Trophoblast cell (in vitro differentiated cells and primary cell): Measurements from ENCODE around the gene PDIK1L.

Experiments used
- DNase-seq, 2 donors: peaks; one replicate each; pipeline ENCODE4 v3.0.0-alpha.2; 2016
- H2AFZ ChIP-seq: 2 replicates; pipeline ENCODE4 v1.6.1; 2013; ENCODE audit warnings: low read length, moderate library complexity, mild to moderate bottlenecking; ENCODE audit not compliant: insufficient read depth, poor library complexity
- H2AK5ac ChIP-seq: 2 replicates; pipeline ENCODE4 v1.6.1; 2013; ENCODE audit warnings: mild to moderate bottlenecking, low read length
- H2BK120ac ChIP-seq: 2 replicates; pipeline ENCODE4 v1.6.1; 2013; ENCODE audit warnings: low read length, mild to moderate bottlenecking, moderate library complexity; ENCODE audit not compliant: insufficient read depth, poor library complexity
- H2BK12ac ChIP-seq: 2 replicates; pipeline ENCODE4 v1.6.1; 2013; ENCODE audit warnings: mild to moderate bottlenecking, low read length, moderate library complexity
- H2BK5ac ChIP-seq: 2 replicates; pipeline ENCODE4 v1.6.1; 2013; ENCODE audit warnings: low read length, low read depth, moderate library complexity, mild to moderate bottlenecking; ENCODE audit not compliant: poor library complexity
- H3K14ac ChIP-seq: 2 replicates; pipeline ENCODE4 v1.6.1; 2013; ENCODE audit warnings: mild to moderate bottlenecking, low read length
- H3K18ac ChIP-seq: 2 replicates; pipeline ENCODE4 v1.6.1; 2013; ENCODE audit warnings: mild to moderate bottlenecking, low read length
- H3K23ac ChIP-seq: 2 replicates; pipeline ENCODE4 v1.6.1; 2013; ENCODE audit warnings: low read length
- H3K27ac ChIP-seq: 2 replicates; pipeline ENCODE4 v1.5.1; 2013; ENCODE audit warnings: low read depth, mild to moderate bottlenecking, inconsistent platforms, low read length, moderate library complexity
- H3K27me3 ChIP-seq: 2 replicates; pipeline ENCODE4 v1.6.1; 2013; ENCODE audit warnings: inconsistent platforms, mild to moderate bottlenecking, low read length, moderate library complexity; ENCODE audit not compliant: insufficient read depth
- H3K36me3 ChIP-seq, 2 experiments: 1 replicate in 1 of 2; 2 replicates in 1 of 2; pipeline ENCODE4 v1.6.1; 2013; ENCODE audit warnings: low read length in 2 of 2, mild to moderate bottlenecking in 2 of 2, moderate library complexity in 1 of 2; ENCODE audit not compliant: insufficient read depth in 2 of 2, control insufficient read depth in 1 of 2
- H3K4ac ChIP-seq: 2 replicates; pipeline ENCODE4 v1.6.1; 2013; ENCODE audit warnings: low read depth, mild to moderate bottlenecking, low read length, moderate library complexity
- H3K4me1 ChIP-seq, 2 experiments: 1 replicate in 1 of 2; 2 replicates in 1 of 2; pipeline ENCODE4 v1.6.1; 2013; ENCODE audit warnings: low read length in 2 of 2, mild to moderate bottlenecking in 2 of 2, moderate library complexity in 1 of 2; ENCODE audit not compliant: insufficient read depth in 2 of 2, control insufficient read depth in 1 of 2
- H3K4me2 ChIP-seq: 2 replicates; pipeline ENCODE4 v1.6.1; 2013; ENCODE audit warnings: inconsistent platforms, mild to moderate bottlenecking, low read length, moderate library complexity
- H3K4me3 ChIP-seq: 2 replicates; pipeline ENCODE4 v1.5.1; 2013; ENCODE audit warnings: mild to moderate bottlenecking, low read depth, low read length, inconsistent platforms
- H3K79me1 ChIP-seq: one replicate; pipeline ENCODE4 v1.6.1; 2013; ENCODE audit warnings: low read length
- H3K79me2 ChIP-seq: 2 replicates; pipeline ENCODE4 v1.6.1; 2013; ENCODE audit warnings: low read length, mild to moderate bottlenecking; ENCODE audit not compliant: control insufficient read depth, insufficient read depth, poor library complexity
- H3K9ac ChIP-seq: 2 replicates; pipeline ENCODE4 v1.6.1; 2013; ENCODE audit warnings: mild to moderate bottlenecking, low read length
- H3K9me3 ChIP-seq: 2 replicates; pipeline ENCODE4 v1.6.1; 2013; ENCODE audit warnings: low read depth, mild to moderate bottlenecking, control low read depth, inconsistent platforms, low read length; ENCODE audit not compliant: insufficient read depth
- H4K12ac ChIP-seq: 2 replicates; pipeline ENCODE4 v1.6.1; 2013; ENCODE audit warnings: low read depth, mild to moderate bottlenecking, low read length, moderate library complexity
- H4K8ac ChIP-seq: 2 replicates; pipeline ENCODE4 v1.6.1; 2013; ENCODE audit warnings: low read depth, mild to moderate bottlenecking, low read length, moderate library complexity
- H4K91ac ChIP-seq: one replicate; pipeline ENCODE4 v1.6.1; 2013; ENCODE audit warnings: low read depth, mild to moderate bottlenecking, low read length, moderate library complexity
- WGBS: extraction: QIAGEN DNeasy Blood & Tissue Kit; methylation state at CpG from one replicate; pipeline ENCODE4 v1.1.7; 2013; ENCODE audit warnings: missing lambda C conversion rate; ENCODE audit not compliant: insufficient read length, insufficient coverage; ENCODE audit errors: extremely low coverage; 5-methylcytosine and 5-hydroxymethylcytosine counted together

The PDIK1L gene

DNA sequence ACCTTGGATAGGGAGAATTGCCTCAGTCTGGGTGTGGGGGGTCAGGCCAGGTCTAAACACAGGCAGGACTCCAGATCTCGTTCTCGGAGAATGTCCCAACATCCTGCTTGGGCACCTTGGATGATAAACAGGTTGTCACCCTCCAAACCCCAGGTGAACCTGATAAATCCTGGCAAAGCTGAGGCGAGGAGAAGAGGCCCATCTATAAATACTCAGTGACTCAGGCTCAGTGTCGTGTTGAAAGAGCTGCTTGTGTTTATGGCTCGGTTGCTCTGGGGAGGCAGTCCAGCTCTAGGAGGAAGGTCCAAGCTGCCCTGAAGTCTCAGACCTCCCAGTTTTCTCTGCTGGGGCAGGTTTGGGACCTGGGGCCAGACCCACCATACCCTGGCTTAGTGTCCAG, 28.4 kb upstream of the PDIK1L start:
- H3K27me3 ChIP-seq = no peaks in the 10 kb centered on the region
- peak in 1 of 2 donors; percentile 49 for DNase-seq
- no CpG with 5 or more reads among the region's 5 CpGs for WGBS

GRCh38 chr1:26084091-26084561, 27.5 kb upstream of the PDIK1L start:
- Histone ChIP-seq H4K91ac (no peak overlapping the region), H3K4ac (no peak overlapping the region), H3K14ac (no peak overlapping the region), H3K27ac (no peak overlapping the region), H3K79me1 (peaks cover 3% of the 10 kb centered on the region), H3K4me3 (no peak overlapping the region), H3K9me3 (no peaks in the 10 kb centered on the region), H2AK5ac (no peak overlapping the region), H3K79me2 (no peaks in the 10 kb centered on the region), H4K8ac (no peak overlapping the region), H2BK120ac (no peak overlapping the region), H3K4me2 (no peak overlapping the region), H3K23ac (no peak overlapping the region), H3K18ac (no peak overlapping the region), H3K9ac (no peak overlapping the region), H2AFZ (no peak overlapping the region), H3K4me1 (peaks cover 2 to 3% of the 10 kb centered on the region in 2 experiments), H2BK12ac (no peak overlapping the region), H3K27me3 (no peaks in the 10 kb centered on the region), H4K12ac (no peak overlapping the region), H3K36me3 (no peaks in the 10 kb centered on the region), H2BK5ac (no peak overlapping the region)
- peak; percentile 49 to 75 for DNase-seq
- WGBS = no CpG with 5 or more reads among the region's 2 CpGs

More for the DNA sequence above, 28.4 kb upstream of the PDIK1L start:
- H3K27ac ChIP-seq = no peak overlapping the region
- no peak overlapping the region for H2AK5ac ChIP-seq
- no peak overlapping the region for H2BK5ac ChIP-seq
- peaks cover 6 to 10% of the 10 kb centered on the region in 2 experiments for H3K4me1 ChIP-seq
- no peak overlapping the region for H2AFZ ChIP-seq
- H4K91ac ChIP-seq = no peak overlapping the region
- H4K12ac ChIP-seq = no peak overlapping the region
- H3K79me1 ChIP-seq = peaks cover 4% of the 10 kb centered on the region
- no peak overlapping the region for H3K4me2 ChIP-seq
- H2BK12ac ChIP-seq = no peak overlapping the region
- no peak overlapping the region for H3K4me3 ChIP-seq
- no peaks in the 10 kb centered on the region for H3K79me2 ChIP-seq
- no peak overlapping the region for H3K4ac ChIP-seq
- no peak overlapping the region for H3K9ac ChIP-seq
- H3K18ac ChIP-seq = no peak overlapping the region
- H3K9me3 ChIP-seq = no peaks in the 10 kb centered on the region
- no peaks in the 10 kb centered on the region for H3K36me3 ChIP-seq
- H4K8ac ChIP-seq = no peak overlapping the region
- no peak overlapping the region for H3K23ac ChIP-seq
- H3K14ac ChIP-seq = no peak overlapping the region
- H2BK120ac ChIP-seq = no peak overlapping the region

DNA sequence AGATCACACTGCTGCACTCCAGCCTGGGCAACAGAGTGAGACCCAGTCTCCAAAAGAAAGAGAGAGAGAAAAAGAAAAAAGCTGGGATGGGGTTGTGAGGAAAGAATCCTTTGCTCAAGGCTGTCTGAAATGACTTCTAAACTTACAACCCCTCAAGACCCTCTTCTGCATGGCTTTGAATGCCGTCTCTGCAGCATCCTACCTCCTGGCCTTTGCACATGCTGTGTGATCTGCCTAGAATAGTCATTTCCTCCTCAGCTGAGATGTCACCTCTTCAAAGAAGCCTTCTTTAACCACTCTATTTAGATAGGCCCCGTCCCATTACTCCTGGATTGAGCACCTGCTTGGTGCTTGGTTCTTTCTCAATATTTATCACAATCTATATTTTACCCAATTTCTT, 26.8 kb upstream of the PDIK1L start:
- Histone ChIP-seq H3K14ac (no peak overlapping the region), H3K9me3 (no peaks in the 10 kb centered on the region), H4K91ac (no peak overlapping the region), H3K4ac (no peak overlapping the region), H3K79me2 (no peaks in the 10 kb centered on the region), H2AFZ (no peak overlapping the region), H4K12ac (no peak overlapping the region), H3K4me2 (no peak overlapping the region), H2BK120ac (no peak overlapping the region), H4K8ac (no peak overlapping the region), H3K4me3 (no peak overlapping the region), H3K18ac (no peak overlapping the region), H3K27me3 (no peaks in the 10 kb centered on the region), H3K9ac (no peak overlapping the region), H2BK5ac (no peak overlapping the region), H2AK5ac (no peak overlapping the region), H2BK12ac (no peak overlapping the region), H3K4me1 (no peaks in the 10 kb centered on the region), H3K79me1 (no peaks in the 10 kb centered on the region), H3K23ac (no peak overlapping the region), H3K36me3 (no peaks in the 10 kb centered on the region), H3K27ac (no peak overlapping the region)
- no CpG with 5 or more reads among the region's 2 CpGs for WGBS
- no peak for DNase-seq

GRCh38 chr1:26089125-26089524, 22.5 kb upstream of the PDIK1L start:
- H3K79me1 ChIP-seq = no peaks in the 10 kb centered on the region

More at GRCh38 chr1:26089125-26089524, 22.5 kb upstream of the PDIK1L start:
- Histone ChIP-seq H4K8ac (no peak overlapping the region), H4K12ac (no peak overlapping the region), H3K27me3 (no peaks in the 10 kb centered on the region), H3K9me3 (no peaks in the 10 kb centered on the region), H3K79me2 (no peaks in the 10 kb centered on the region), H3K4me2 (no peak overlapping the region), H2BK5ac (no peak overlapping the region), H2AK5ac (no peak overlapping the region), H4K91ac (no peak overlapping the region), H3K4me1 (peaks cover 4 to 6% of the 10 kb centered on the region in 2 experiments), H2BK12ac (no peak overlapping the region), H3K4me3 (no peak overlapping the region), H3K18ac (no peak overlapping the region), H2AFZ (no peak overlapping the region), H3K23ac (no peak overlapping the region), H2BK120ac (no peak overlapping the region), H3K4ac (no peak overlapping the region), H3K9ac (no peak overlapping the region), H3K27ac (no peak overlapping the region), H3K14ac (no peak overlapping the region), H3K36me3 (no peaks in the 10 kb centered on the region)
- DNase-seq = peak; percentile 61 to 77
- WGBS = no CpG with 5 or more reads among the region's 3 CpGs
